Spleen (tissue), 11 donors: Measurements from ENCODE around the gene NUP62CL. TPM values are rescaled to one million over a fixed set of nuclear protein-coding genes. Genes with fewer than 3 reads are reported as not detected.

Experiments used
- DNase-seq: peaks from one replicate; pipeline ENCODE4 v3.0.0-alpha.2; 2020
- H3K27ac ChIP-seq, 8 donors: fragments of 200-600 bp; sonication (generic) in 7 of 8; 1 replicate in 4 of 8; 2 replicates in 4 of 8; pipeline versions ENCODE4 v1.5.0 to v1.8.0; 2016 to 2021; ENCODE audit warnings: inconsistent platforms in 4 of 8, mild to moderate bottlenecking in 4 of 8, moderate library complexity in 1 of 8
- H3K27me3 ChIP-seq, 7 donors: fragments of 200-600 bp; sonication (generic) in 6 of 7; replicated peaks in 1 of 7; 1 replicate in 4 of 7; 2 replicates in 3 of 7; pipeline versions ENCODE4 v1.5.0 to v1.8.0; 2016 to 2021; ENCODE audit warnings: inconsistent platforms in 3 of 7, mild to moderate bottlenecking in 1 of 7
- H3K36me3 ChIP-seq, 6 donors: fragments of 200-600 bp; sonication (generic) in 5 of 6; 1 replicate in 4 of 6; 2 replicates in 2 of 6; pipeline versions ENCODE4 v1.5.0 to v1.8.0; 2016 to 2021; ENCODE audit warnings: inconsistent platforms in 2 of 6
- H3K4me1 ChIP-seq, 6 donors: fragments of 200-600 bp; sonication (generic) in 5 of 6; 1 replicate in 3 of 6; 2 replicates in 3 of 6; pipeline versions ENCODE4 v1.5.0 to v1.8.0; 2016 to 2021; ENCODE audit warnings: inconsistent platforms in 3 of 6
- H3K4me3 ChIP-seq, 8 donors: fragments of 200-600 bp; sonication (generic) in 7 of 8; 1 replicate in 4 of 8; 2 replicates in 4 of 8; pipeline versions ENCODE4 v1.5.0 to v1.8.0; 2016 to 2021; ENCODE audit warnings: inconsistent platforms in 4 of 8, mild to moderate bottlenecking in 4 of 8, moderate library complexity in 2 of 8
- H3K9me3 ChIP-seq, 8 donors: fragments of 200-600 bp; sonication (generic) in 7 of 8; 1 replicate in 4 of 8; 2 replicates in 4 of 8; pipeline versions ENCODE4 v1.5.0 to v1.8.0; 2016 to 2021; ENCODE audit warnings: inconsistent platforms in 4 of 8
- CTCF ChIP-seq, 11 experiments: fragments of 200-600 bp in 7 of 11; fragments of 450-650 bp in 4 of 11; sonication (generic) in 4 of 11; IDR thresholded peaks in 8 of 11; conservative IDR thresholded peaks in 3 of 11; 1 replicate in 7 of 11; 2 replicates in 4 of 11; pipeline versions ENCODE4 v1.4.0 to v1.8.0; 2016 to 2021; ENCODE audit warnings: antibody characterized with exemption in 11 of 11, inconsistent platforms in 4 of 11, mild to moderate bottlenecking in 1 of 11
- POLR2A ChIP-seq, 3 donors: fragments of 450-650 bp; IDR thresholded peaks; one replicate each; pipeline ENCODE4 v1.5.1; 2017; ENCODE audit warnings: antibody characterized with exemption in 3 of 3, mild to moderate bottlenecking in 1 of 3
- POLR2AphosphoS5 ChIP-seq, 3 donors: sonication (generic); formaldehyde crosslinking; IDR thresholded peaks; one replicate each; pipeline ENCODE4 v1.5.1; 2017; ENCODE audit warnings: antibody characterized with exemption in 3 of 3
- WGBS, 5 donors: extraction: QIAGEN DNeasy Blood & Tissue Kit in 3 of 5; methylation state at CpG; one replicate each; pipeline versions ENCODE4 v1.1.5 to v1.1.7; 2013 to 2018; 5-methylcytosine and 5-hydroxymethylcytosine counted together
- intact Hi-C: fragments of 100-400 bp; cut with DNase I; formaldehyde crosslinking; loops from one replicate; pipeline ENCODE4 v1.15.0; 2023; ENCODE audit warnings: low total_unique reads
- polyA plus RNA-seq, 3 donors: library from polyadenylated mRNA; stranded (reverse); fragments of 200-250 nt; gene quantifications; one replicate each; pipeline ENCODE4 v1.2.1, GENCODE V29; 2013
- small RNA-seq, 4 donors: library from RNA; depleted of rRNA; stranded (forward); fragments of <200 nt; gene quantifications; one replicate each; pipeline ENCODE3, GENCODE V24; 2016
- total RNA-seq, 7 donors: library from RNA; depleted of rRNA in 3 of 7; stranded (reverse); fragments of >200 nt in 3 of 7; fragmentation: NEBNext Ultra II Directional in 4 of 7; extraction: Animal tissue kit (Norgen Biotek cat#: 25700) in 4 of 7; gene quantifications; one replicate each; pipeline versions ENCODE4 v1.1.0 to v1.2.1, GENCODE V29; 2016 to 2021
- donor health status: healthy with polysubstance abuse.
- donor health status: DM: no; HTN: no; CAD: no; lungs with moderate emphysema.
- donor health status: DM: no; HTN: no; CAD: no.
- donor health status: Bipolar disorder and iron deficiency.
- donor health status: healthy.
- donor health status: DM: no; HTN: no; CAD: no.
- donor health status: DM: yes; HTN: yes; CAD: no.

NUP62CL gene
- total and polyA plus RNA-seq, 10 donors = 0.33 to 1.3 (median 0.65) TPM; not detected in 1

DNA sequence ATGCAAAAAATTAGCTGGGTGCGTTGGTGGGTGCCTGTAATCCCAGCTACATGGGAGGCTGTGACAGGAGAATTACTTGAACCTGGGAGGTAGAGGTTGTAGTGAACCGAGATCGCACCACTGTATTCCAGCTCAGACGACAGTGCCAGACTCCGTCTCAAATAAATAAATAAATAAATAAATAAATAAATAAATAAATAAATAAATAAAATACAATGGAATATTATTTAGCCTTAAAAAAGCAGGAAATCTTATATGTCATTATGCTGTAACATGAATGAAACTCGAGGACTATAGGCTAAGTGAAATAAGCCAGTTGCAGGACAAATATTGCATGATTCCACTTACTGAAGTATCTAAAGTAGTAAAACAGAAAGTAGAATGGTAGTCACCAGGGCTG, 130.1 kb downstream of the NUP62CL start:
- no peak for DNase-seq
- 91 to 99% (median 95%) methylated on average over 6 of the region's 6 CpGs for WGBS, 5 donors
- H3K4me1 ChIP-seq = no peaks in the 10 kb centered on the region
- peaks cover 3 to 70% (median 22%) of the 10 kb centered on the region in 8 donors for H3K9me3 ChIP-seq
- H3K36me3 ChIP-seq = peaks cover 0 to 4% (median 0%) of the 10 kb centered on the region in 6 donors
- intact Hi-C loops = no loop called here
- no peak for TF ChIP-seq CTCF (IDR thresholded peaks at IDR 0.05 in 8 of 11, conservative IDR thresholded peaks at IDR 0.05 in 3 of 11)
- TF ChIP-seq POLR2A (IDR thresholded peaks at IDR 0.05) = no peak
- no peak for TF ChIP-seq POLR2AphosphoS5 (IDR thresholded peaks at IDR 0.05)
- no peak overlapping the region for H3K4me3 ChIP-seq
- no peak overlapping the region for H3K27ac ChIP-seq
- no peaks in the 10 kb centered on the region for H3K27me3 ChIP-seq

Small RNAs within 50 kb of the gene (small RNA-seq; reads per million reads assigned to genes)
- gene RF00019 = 0 reads per million in 4 donors

Other genes starting within 250 kb of the NUP62CL start
- gene MORC4, start 206.2 kb downstream of the NUP62CL start, total RNA-seq = 1 to 10 TPM; 4.1 to 7.0 (median 5.2) TPM
- gene MORC4, start 206.2 kb downstream of the NUP62CL start, polyA plus RNA-seq = 1 to 10 TPM; 1.4 to 2.1 (median 1.7) TPM
- 10 to 100 TPM; 15.3 to 26.4 (median 19.2) TPM for gene RBM41, start 87.6 kb downstream of the NUP62CL start, total RNA-seq
- gene RBM41, start 87.6 kb downstream of the NUP62CL start, polyA plus RNA-seq = 1 to 10 TPM; 2.3 to 3.7 (median 3.0) TPM
- gene DNAAF6, start 178 bp upstream of the NUP62CL start, total RNA-seq = not detected
- gene DNAAF6, start 178 bp upstream of the NUP62CL start, polyA plus RNA-seq = not detected
- under 1 TPM; 0.07 to 0.51 (median 0.38) TPM for gene FRMPD3, start 243.2 kb upstream of the NUP62CL start, total RNA-seq
- gene FRMPD3, start 243.2 kb upstream of the NUP62CL start, polyA plus RNA-seq = under 1 TPM; 0.03 to 0.07 (median 0.05) TPM